Measurements from ENCODE around the gene DR1.

DR1 gene

DNA sequence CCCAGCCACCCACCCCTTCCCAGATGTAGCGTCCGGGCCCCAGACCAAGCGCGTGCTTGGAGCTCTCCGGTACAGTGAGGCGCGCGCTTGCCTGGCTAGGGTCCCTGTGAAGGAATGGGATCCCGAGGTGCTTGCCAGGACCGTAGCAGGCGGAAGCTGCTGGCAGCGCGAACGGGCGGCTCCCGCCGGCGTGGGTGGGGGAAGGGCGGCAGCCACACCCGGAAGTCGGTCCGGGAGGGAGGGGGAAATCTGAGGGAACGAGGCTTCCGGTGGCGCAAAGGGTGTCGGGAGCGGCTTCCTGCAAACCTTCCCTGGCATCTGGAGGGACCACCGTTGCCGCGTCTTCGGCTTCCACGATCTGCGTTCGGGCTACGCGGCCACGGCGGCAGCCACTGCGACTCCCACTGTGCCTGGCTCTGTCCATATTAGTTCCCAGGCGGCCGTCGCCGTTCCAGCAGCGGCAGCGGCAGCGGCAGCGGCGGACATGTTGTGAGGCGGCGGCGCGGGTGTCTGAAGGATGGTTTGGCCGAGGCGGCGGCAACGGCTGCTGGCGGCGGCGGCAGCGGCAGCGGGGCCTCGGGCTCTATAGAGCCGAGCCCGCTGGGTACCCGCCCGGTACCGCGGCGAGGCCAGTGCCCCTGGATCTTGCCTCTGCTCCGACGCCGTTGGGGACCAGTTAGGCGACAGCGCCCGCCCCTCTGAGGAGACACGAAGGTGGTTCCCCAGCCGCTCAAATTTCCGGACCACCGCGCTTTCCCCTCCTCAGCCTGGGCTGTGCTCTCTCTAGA lies at the start of gene DR1:
Gene DR1, plus strand, starts transcription at position 275 of the 788 bp plus-strand sequence. CDS start 739 bp downstream, outside the sequence.
- peak; percentile 87 to 88 for DNase-seq

DNA sequence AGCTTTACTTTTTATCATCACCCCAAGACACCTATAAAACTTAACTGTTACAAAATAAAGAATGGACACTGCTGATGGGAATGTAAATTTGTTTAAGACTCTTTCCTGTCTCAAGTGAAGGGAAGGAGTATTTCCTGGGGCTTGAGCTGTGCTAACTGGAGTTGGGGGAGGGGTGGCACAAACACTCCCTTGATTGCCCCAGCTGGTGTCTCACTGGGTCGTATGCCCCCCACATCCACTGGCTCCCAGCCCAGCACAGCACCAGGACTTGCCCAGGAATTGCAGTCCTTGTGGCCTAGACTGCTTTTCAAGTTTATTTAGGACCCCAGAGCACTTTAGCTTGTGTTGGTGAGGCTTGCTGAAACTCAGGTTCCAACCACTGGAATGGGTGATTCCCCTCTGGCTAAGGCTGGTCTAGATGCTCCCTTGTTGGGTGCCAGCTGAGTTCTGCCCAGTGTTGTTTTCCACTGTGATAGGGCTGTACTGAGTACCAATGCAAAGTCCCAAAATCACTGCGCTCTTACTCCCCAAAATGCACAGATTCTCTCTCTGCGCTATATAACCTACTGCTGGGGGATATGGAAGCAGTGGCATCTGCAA lies 49.1 kb upstream of the DR1 start:
- no peak for DNase-seq

DNA sequence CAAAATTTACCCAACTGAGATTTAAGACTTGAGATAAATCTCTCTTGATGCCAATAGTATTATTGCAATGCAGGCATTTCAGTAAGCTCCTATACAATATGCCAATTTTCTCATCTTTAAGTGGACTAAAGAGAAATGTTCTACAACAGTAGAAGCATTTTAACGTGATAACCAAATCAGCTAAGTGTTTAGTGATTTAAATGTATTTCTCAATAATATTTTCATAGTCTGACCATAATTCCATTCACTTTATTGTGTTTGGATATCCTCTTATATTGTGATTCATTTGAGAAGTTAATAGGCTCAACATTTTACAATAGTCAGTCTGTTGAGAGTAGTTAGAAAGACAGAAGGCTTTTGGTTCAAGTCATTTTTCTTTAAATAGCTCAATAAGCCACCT lies 44.6 kb upstream of the DR1 start:
- no peak for DNase-seq

DNA sequence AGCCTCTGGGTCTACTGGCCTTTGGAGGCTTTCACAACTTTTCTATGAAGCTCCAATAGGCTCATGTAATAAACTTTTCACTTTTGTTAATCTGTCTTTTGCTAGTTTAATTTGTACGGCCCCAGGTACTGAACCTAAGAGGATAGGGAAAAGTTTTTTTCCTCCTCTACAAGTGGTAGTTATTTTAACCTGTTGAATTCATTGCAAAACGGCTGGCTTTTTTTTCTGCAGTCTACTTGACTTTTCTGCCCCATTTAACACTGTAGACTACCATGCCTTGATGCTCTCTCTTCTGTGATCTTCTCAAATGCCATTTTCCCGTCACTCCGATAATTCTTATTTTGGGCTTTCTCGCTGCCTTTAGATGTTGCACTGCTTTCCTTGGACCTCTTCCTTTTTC lies 43.6 kb upstream of the DR1 start:
- no peak for DNase-seq

DNA sequence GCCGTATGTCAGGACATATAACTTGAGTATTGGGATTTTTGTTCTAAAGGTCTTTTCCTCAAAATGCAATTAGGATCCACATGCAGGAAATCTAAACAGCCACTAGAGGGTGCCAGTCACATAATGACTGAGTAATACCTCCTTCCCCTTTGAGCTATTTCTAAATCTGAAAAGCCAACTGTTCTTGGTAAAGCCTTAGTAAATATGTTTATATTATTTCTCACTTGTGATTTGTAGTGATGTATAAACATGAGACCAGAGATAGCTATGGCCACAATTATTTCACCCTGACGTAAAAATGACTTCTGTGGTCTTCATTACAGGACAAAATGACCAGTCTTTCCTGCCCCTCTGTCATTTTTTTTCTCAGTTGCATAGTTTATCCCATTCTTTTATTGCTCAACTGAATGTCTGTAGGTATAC lies 41.0 kb upstream of the DR1 start:
- DNase-seq = peak; percentile 25 to 29

DNA sequence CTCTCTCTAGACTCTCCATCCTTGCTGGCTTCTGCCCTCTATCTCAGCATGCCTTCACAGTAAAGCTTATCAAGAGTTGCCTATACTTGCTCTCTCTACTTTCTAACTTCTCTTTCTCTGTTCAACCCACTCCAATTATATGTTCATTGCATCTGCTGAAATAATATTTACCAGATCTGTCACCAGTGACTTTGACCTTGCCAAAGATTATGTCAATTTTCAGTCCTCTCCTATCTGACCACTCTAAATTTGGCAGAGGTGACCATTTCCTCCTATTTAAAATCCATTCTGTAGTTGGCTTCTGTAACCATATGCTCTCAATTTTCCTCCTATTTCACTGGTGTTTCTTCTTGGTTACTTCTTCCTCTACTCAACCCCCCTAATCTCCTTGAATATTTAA lies 38.8 kb upstream of the DR1 start:
- no peak for DNase-seq

DNA sequence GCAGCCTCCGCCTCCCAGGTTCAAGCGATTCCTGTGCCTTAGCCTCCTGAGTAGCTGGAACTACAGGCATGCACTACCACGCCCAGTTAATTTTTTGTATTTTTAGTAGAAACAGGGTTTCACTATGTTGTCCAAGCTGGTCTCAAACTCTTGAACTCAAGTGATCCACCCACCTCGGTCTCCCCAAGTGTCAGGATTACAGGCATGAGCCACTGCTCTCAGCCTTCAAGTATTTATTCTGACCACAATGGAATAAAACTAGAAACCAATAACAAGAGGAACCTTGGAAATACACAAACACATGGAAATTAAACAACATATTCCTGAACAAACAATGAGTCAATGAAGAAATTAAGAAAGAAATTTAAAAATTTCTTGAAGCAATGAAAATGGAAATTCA lies 32.7 kb upstream of the DR1 start:
- no peak for DNase-seq

DNA sequence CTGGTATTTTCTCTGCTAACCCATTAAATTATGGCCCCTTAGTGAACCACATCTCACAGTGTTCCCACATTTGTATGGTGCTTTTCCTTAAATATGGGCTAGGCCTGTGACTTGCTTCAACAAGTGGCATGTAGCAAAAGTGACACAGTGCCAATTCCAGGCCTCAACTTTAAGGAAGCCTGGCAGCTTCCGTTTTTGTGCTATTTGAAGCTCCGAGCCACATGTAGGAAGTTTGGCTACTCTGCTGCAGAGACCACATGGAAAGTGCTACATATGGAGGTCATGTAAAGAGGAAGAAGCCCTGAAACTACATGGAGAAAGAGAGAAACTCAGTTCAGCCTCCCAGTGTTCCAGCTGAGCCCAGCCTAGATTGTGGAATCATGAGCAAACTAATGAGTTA lies 28.5 kb upstream of the DR1 start:
- DNase-seq = no peak

DNA sequence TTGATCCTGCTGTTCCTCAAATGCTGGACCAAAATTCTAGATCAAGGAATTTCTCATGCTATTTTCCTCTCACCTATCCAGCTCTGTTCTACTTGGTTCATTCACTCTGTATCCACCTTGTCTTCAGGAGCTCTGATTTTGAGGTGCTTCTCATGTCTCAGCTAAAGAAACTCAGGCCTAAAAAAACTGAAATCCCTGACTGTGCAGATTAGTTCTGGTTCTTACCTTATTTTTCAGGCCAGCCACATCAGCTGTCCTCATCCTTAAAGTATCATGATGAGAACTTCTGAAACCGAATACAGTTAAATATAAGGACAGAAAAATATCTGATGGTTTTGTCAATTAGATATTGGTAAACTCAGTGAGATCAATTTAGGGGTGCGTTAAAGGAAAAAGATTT lies 27.8 kb upstream of the DR1 start:
- no peak for DNase-seq

DNA sequence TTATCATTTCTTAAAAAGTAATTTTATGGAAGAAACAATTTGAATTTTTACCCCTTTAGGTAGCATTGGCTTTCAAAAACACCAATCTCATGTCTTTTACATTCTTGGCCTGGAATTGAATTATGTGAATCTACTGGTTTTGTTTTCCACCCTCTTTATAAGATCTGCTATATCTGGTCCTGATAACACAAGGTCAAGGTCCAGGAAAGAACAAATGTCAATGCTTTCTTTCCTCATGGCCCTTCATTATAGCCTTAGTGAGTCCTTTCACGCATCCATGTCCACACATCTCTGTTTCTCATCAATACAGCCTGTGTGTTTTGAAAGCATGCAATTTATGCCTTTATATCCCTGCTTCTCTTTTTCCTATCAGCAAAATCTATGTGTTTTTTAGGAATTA lies 24.0 kb upstream of the DR1 start:
- no peak for DNase-seq

DNA sequence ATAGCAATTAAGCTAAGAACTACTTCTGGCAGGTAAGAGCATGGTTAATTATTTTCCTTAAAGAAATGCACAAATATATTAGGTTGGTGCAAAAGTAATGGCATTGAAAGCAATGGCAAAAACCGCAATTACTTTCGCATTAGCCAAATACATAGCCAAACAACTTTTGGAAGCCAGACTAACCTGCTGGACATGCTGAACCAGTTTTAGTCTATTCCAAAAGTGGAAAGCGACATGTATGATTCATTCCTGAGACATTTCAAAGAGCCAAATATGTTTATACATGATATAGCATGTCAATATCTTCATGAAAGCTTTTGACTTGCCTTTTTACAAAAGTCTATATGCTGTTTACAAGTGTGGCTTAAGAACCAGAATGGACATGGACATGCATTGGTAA lies 23.4 kb upstream of the DR1 start:
- no peak for DNase-seq

DNA sequence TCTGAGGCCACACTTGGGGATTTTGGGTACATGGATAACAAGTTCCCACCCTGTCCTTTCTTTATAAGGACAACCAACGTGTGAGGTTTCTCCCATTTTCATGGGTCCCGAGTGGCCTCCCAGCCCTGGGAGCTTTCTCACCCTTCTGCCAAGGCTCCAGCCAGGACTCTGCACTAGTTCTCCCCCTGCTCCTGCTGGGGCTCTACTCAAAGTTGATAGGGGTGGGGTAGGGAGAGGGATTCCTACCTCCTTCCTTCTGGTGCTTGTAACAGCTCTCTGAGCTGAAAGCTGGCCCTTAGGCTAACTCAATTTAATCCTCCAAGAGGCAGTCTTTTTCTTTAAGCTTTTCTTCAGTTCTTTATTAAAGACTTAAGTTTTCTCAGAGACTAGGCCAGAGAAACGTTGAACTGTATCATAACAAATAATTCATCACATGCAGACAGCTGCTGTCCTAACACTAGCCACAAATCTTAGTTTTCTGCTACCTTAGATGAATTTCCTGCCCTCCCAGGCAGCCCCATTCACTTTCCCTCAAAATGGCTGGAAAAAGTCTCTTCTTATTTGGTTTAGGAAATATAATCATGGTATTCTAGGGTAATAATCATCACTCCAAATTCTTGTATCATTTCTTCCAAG lies 22.4 kb upstream of the DR1 start:
- no peak for DNase-seq

DNA sequence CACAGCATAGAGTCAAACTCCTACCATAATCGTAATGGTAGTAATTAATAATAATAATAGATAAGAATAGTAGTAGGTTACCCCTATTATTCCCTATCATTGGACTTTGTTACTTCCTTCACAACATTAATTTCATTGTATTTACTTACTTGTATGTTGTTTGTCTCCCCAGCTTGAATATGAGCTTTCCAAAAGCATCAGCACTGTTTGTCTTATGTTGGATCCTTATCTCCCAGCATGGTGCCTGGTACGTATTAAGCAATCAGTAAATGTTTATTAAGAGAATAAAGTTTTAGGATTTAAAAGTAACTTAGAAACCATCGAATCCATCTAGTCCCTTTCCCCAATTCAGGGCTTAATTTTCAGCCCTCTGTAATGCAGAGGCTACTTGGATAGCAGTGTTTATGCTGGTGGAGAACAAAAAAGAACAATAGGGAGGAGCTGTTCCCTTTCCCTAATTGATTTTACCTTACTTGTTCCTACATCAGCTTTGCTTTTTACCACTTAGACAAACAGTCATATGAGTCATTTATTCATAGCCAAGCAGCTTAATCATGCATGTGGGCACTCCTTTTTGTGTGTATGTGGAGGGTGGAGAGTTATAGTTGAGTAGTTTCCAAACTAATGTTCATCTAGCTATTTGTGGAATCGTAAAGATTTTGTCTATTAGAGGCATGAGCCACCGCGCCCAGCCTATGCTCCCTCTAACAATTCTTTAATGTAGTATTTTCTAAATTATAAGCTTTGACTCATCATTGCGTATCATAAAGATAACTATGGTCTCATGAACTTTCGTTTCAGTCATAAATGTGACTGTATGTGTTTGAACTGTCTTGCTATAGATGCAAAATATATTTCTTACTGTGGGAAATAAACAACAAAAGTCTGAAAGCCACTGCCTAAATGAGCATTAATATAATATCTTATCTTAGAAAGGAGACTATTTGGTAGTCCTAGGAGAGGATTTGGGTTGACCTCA lies 20.9 kb upstream of the DR1 start:
- no peak for DNase-seq

DNA sequence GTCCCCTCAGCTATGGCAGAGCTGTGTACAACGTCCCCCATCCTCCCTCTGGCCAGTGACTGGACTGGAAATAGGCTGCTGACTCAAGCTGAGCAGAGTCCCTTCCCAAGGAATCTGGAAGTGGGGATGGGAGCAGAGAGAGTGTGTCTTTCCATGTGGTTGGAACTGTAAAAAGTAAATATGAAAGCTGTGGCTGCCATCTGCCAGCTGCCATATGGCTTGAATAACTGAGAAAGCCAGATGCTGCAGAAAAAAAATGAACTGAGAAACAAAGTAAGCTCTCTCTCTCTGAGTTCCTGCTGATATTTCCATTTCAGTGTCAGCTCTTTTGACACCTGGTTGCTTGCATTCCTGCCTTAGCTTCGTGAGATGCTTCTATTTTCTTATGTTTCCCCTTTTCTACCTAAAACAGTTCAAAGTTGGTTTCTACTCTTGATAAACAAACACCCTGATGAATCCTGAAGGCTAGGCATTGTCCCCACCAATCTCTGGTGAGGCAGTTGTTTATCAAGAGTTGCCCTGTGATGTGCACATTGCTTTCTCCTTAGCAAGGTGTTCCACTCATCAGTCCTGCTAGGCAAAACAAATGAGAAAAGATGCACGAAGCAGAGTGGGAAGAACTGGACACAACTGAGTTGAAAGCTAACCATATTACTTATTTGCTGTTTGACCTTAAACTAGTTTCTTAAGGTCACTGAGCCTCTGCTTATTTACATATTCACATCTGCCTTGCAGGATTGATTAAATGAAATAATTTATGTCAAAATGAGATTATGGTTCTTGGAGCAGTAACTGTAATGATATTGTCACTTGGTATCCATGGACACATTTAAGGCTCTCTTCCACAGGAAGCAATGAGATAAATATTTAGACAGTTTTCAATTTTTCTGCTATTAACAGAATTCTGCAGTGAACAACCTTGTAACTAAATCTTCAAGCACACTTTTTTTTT lies 16.6 kb upstream of the DR1 start:
- DNase-seq = no peak

DNA sequence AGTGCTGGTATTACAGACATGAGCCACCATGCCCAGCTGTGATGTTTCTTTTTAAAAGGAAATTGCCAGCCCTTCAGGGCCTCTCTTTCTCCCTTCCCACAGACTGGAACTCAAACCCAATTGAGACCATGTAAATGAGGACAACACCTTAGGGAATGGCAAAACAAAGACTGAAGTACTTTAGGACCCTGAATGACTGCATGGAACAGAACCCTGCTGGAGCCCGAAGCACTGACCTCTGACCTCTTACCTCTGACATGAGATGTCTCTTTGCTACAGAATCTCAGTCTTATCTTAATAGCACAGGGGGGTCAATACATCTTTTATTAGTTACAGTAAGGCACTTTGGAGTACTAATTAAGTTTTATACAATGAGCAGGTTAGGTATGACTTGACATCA lies 15.5 kb upstream of the DR1 start:
- DNase-seq = no peak

DNA sequence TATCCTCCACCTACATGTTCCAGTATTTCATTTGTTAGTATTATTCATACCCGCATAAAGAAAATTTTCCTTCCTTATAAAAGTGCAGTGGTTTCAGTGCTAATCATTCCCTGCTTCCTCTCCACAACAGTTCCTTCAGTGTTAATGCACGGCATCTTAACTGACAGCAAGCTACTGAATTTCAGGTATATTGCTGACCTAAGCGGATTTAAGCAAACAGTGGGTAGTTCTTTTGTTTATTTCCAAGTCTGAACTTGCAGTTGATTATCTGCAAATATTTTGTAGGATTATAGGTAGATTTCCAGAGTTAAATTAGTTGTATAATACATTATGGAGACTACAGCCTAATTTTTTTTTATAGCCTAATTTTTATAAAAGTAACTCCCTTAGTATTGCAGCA lies 15.1 kb upstream of the DR1 start:
- no peak for DNase-seq

DNA sequence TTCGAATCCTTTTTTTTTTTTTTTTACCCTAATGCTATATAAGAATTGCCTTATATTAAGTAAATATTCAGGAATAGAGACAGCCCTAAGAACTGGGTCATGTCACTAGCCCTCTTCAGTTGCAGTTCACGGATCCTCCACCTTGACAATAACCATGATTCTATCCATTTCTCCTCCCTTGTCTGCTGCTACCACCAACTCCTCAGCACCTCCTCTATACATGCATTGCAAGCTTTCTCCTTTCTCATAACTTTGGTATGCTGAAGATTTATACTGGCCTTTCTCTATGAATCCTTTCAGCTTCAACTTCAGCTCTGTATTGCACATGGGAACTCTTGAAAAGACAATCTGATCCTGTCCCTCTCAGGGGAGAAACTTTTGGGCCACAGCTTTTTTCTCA lies 14.3 kb upstream of the DR1 start:
- no peak for DNase-seq

DNA sequence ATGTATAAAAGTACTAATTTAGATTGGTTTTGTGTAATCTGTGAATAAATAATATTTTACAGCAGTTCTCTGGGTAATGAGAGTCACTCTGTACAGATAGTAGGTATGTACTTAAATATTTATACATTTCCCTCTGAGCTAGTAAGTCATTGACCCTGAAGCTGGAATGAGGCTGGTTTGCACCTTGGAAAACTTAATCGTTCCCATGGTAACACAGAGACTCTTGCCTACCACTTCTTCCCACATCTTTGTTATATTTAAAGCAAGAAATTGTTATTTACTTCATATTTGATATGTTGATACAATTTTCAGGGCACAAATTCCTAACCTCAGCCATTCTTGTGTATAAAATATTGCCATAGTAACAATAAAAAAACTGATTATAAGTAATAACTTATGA lies 13.3 kb upstream of the DR1 start:
- DNase-seq = no peak

DNA sequence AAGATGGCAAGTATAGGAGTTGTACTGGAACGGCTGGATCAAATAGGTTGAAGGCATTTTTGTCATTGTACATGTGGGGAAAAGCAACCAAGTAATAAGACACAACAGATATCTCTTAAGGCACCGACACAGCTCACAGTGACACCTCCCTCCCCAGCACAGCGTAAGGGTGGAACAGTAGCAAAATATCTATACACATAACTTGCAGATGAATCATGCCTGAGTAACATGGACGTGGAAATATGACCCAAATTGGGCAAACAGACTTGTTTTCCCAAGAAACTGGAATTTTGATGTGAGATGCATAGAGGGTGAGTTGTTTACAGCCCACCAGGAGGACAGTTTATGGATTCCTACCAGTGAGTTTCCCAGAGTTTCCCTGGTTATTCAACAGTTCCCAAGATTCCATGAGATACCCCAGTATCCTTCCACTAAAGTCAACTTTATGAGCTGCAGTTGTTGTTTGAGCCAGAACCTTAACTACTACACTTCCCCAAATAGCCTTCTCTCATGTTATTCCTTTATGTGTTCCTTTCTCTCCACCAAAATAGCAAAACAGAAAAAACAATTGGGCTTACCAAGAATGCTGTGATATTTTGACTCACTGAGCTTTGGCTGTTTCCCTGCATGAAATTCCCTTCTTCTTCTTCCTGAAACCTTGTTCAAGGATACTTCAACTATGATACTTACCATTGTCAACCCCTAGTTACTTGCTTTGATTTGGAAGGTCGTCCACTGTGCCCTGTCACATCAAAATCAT lies 7.1 kb upstream of the DR1 start:
- DNase-seq = no peak

DNA sequence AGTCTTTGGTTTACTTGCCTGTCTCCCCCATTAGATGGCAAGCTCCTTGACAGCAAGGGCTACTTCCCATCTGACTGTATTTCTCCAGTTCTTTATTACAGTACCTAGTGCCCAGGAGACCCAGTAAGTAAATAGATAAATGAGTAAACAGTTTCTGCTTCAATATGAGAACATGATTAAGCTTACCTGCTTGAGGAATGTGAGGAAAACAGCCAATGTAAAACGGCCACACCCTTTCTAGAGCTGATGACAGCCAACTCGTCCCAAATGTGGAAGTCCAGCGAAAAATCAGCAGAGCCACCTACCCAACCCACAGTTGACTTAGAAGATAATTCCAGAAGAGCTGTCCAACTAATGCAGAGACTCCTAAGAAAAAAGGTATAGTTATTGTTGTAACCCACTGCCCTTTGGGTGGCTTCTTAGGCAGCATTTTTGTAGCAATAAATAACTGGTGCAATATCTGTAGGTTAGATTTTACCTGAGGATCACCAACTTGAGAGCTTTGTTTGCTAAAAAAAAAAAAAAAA lies 6.5 kb upstream of the DR1 start:
- no peak for DNase-seq

DNA sequence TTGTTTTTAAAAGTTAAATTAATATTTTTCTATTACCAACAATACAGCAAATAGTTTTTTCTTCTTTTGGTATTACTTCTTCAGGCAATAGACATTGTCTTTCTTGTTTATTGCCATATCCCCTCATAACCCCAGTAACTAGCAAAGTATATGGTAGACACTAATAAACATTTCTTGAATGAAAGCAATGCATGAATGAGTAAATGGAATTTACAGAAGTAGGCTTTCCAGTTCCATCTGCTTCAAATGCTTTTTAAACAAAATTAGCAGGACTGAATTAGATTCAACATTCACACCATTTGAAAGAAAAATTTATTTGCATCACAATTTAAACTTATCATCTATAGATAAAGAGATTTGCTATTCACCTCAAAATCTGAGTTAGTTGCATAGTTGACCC lies 5.6 kb upstream of the DR1 start:
- no peak for DNase-seq

Measured in activated CD4-positive, alpha-beta T cell treated with anti-CD3 and anti-CD28 coated beads, Interleukin-2, amount 50 U/mL, for 4 hours (primary cell).